MCF 10A (cell line): ENCODE measurements around the gene TP53AIP1. TPM values are rescaled to one million over a fixed set of nuclear protein-coding genes. Genes with fewer than 3 reads are reported as not detected.

Experiments
- BruUV-seq: library from RNA; stranded (reverse); fragments of 400-500 nt; replicated peaks from 2 replicates; lab custom pipeline; 2021; lab: Mats Ljungman, UMichigan
- CTCF ChIA-PET: fragments of 300-600 bp; sonication (Branson Sonifier 250); formaldehyde crosslinking; extraction: SDS; loops from one replicate; lab custom pipeline; 2021; ENCODE audit warnings: antibody characterized with exemption, inconsistent platforms; lab: Yijun Ruan, JAX
- POLR2A ChIA-PET: fragments of 300-600, 350-650 bp; sonication (Branson Sonifier 250); formaldehyde crosslinking; extraction: SDS; loops from one replicate; lab custom pipeline; 2020; ENCODE audit warnings: antibody characterized with exemption, inconsistent platforms; lab: Yijun Ruan, JAX
- DNase-seq: peaks from one replicate; pipeline ENCODE4 v3.0.0-alpha.2; 2018; ENCODE audit not compliant: unreplicated experiment
- H3K27ac Mint-ChIP-seq: one replicate; pipeline ENCODE4 v1.8.0; 2022; ENCODE audit warnings: mild to moderate bottlenecking, low read depth, mixed read lengths; ENCODE audit not compliant: unreplicated experiment
- H3K27me3 Mint-ChIP-seq: one replicate; pipeline ENCODE4 v1.8.0; 2022; ENCODE audit warnings: mixed read lengths; ENCODE audit not compliant: insufficient read depth, unreplicated experiment
- H3K36me3 Mint-ChIP-seq: one replicate; pipeline ENCODE4 v1.8.0; 2022; ENCODE audit warnings: mild to moderate bottlenecking, moderate library complexity, mixed read lengths; ENCODE audit not compliant: insufficient read depth, unreplicated experiment
- H3K4me1 Mint-ChIP-seq: one replicate; pipeline ENCODE4 v1.8.0; 2022; ENCODE audit warnings: mixed read lengths; ENCODE audit not compliant: insufficient read depth, unreplicated experiment
- H3K4me3 Mint-ChIP-seq: one replicate; pipeline ENCODE4 v1.8.0; 2022; ENCODE audit warnings: mild to moderate bottlenecking, moderate library complexity, mixed read lengths; ENCODE audit not compliant: unreplicated experiment
- H3K9me3 Mint-ChIP-seq: one replicate; pipeline ENCODE4 v1.8.0; 2022; ENCODE audit warnings: mixed read lengths; ENCODE audit not compliant: unreplicated experiment
- CTCF ChIP-seq: fragments of 200-600 bp; IDR thresholded peaks from one replicate; pipeline ENCODE4 v1.8.0; 2022; ENCODE audit warnings: antibody characterized with exemption, mild to moderate bottlenecking; ENCODE audit not compliant: unreplicated experiment
- intact Hi-C: fragments of 100-400 bp; cut with micrococcal nuclease; formaldehyde crosslinking; loops from 2 replicates; pipeline ENCODE4 v1.14.1; 2022
- total RNA-seq: library from RNA; stranded (reverse); gene quantifications from 2 replicates; pipeline ENCODE4 v1.2.3, GENCODE V29; 2022

TP53AIP1 gene
- total RNA-seq, 1 experiment from 2014 or later, result 4.5 TPM

GRCh38 chr11:128939591-128939990, 3.1 kb downstream of the TP53AIP1 start:
- CTCF ChIA-PET, result interaction anchor here (0.5 to 26.7 kb wide), 6 partner anchors 17 to 50 kb away, joined by 3 to 598 read pairs (median 12); partner anchors contain the start of gene KCNJ5
- TF ChIP-seq CTCF, result no peak
- no peaks in the 10 kb centered on the region for H3K27me3 Mint-ChIP-seq

DNA sequence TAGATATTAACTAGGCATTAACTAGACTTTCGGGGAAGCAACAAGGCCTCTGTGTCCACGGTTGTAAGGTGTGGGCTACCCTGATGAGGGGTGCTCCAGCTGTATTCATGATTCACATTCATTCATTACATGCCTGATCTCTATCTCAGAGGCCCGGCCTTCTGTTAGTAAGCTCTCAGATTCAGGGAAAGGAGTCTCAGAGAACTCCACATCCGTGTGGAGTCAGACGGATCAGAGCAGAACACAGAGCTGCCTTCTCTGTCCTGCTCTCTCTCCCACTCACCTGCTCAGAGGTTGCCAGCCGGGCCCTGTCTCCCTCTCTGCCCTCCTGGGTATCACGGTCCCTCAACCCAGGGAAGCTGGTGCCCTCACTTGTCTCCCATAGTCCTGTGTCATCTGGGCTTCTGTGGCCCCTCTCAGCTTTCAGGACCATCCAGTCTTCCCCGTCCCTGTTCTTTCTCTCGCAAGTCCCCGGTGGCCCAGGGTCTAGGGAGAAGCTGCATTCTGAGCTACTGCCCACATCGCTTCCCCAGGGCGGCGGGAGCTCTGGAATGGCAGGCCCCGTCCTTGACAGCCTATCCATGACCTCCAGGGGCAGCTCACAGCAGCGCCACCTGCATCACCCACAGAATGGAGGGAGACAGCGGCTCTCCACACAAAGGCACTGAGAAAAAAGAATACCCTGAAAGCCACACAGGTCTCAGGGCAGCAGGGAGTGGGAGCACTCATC, 4.3 kb downstream of the TP53AIP1 start:
- H3K27ac Mint-ChIP-seq, result no peak overlapping the region
- POLR2A ChIA-PET, result interaction anchor here (0.8 kb wide), 1 partner anchor 28 kb away, joined by 3 read pairs; no protein-coding TSS in a partner anchor
- H3K36me3 Mint-ChIP-seq, result peaks cover 6% of the 10 kb centered on the region
- no TSS peak for BruUV-seq
- intact Hi-C loops, result no loop called here
- CTCF ChIA-PET, result interaction anchor here (7.3 to 26.7 kb wide), 2 partner anchors 18 to 49 kb away, joined by 66 to 598 read pairs; partner anchors contain the start of gene KCNJ5
- peaks cover 22% of the 10 kb centered on the region for H3K4me1 Mint-ChIP-seq
- no peaks in the 10 kb centered on the region for H3K27me3 Mint-ChIP-seq
- H3K4me3 Mint-ChIP-seq, result no peak overlapping the region
- no peak for TF ChIP-seq CTCF
- DNase-seq, result no peak
- H3K9me3 Mint-ChIP-seq, result no peaks in the 10 kb centered on the region

More at GRCh38 chr11:128939591-128939990, 3.1 kb downstream of the TP53AIP1 start:
- no peak for DNase-seq
- no TSS peak for BruUV-seq
- POLR2A ChIA-PET, result interaction anchor here (0.6 to 2.2 kb wide), 3 partner anchors 20 to 36 kb away, joined by 3 to 14 read pairs (median 3); no protein-coding TSS in a partner anchor
- Mint-ChIP-seq H3K4me1 (peaks cover 22% of the 10 kb centered on the region), H3K27ac (no peak overlapping the region), H3K4me3 (no peak overlapping the region), H3K36me3 (peaks cover 6% of the 10 kb centered on the region), H3K9me3 (no peaks in the 10 kb centered on the region)
- intact Hi-C loops, result no loop called here

GRCh38 chr11:128937480-128937879, 5.2 kb downstream of the TP53AIP1 start:
- TF ChIP-seq CTCF, result no peak
- Mint-ChIP-seq H3K4me1 (peaks cover 22% of the 10 kb centered on the region), H3K4me3 (no peak overlapping the region), H3K9me3 (no peaks in the 10 kb centered on the region), H3K36me3 (peaks cover 6% of the 10 kb centered on the region), H3K27me3 (no peaks in the 10 kb centered on the region), H3K27ac (no peak overlapping the region)
- ChIA-PET POLR2A (no interaction called here), CTCF (interaction anchor here (7.3 to 26.7 kb wide), 2 partner anchors 19 to 48 kb away, joined by 66 to 598 read pairs; partner anchors contain the start of gene KCNJ5)
- intact Hi-C loops, result no loop called here
- no TSS peak for BruUV-seq
- DNase-seq, result no peak

DNA sequence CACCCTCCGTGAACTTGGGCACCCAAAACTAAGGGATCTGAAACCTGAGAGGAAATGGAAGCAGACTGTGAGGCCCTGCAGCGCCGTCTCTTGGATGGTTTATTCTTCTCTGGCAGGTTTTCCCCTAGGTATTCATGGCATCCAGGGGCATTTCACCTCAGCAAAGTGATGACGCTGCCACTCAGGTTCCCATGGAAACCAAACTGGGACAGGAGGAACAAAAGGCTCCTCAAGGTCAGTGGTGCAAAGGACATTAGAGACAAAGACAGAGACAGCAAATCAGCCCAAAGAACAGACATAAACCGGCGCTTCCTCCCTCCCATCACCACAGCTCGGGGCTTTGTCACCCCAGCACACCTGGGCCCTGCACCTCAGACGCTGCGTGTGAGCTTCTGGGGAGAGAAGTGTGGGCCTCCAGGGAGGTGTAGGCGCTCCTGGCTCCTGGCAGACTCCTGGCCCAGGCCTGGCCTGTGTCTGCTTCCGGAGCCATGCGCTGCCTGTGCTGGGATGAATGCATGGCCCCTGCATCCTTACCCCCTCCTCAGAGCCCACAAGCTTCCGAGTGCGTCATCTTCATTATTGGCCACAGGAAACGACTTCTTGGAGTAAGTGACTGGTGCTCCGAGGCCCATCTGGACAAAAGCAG, 5.9 kb downstream of the TP53AIP1 start:
- ChIA-PET POLR2A (no interaction called here), CTCF (interaction anchor here (26.7 kb wide), 1 partner anchor 47 kb away, joined by 598 read pairs; the partner anchor contains the start of gene KCNJ5)
- TF ChIP-seq CTCF, result no peak
- BruUV-seq, result no TSS peak
- no peak overlapping the region for H3K4me3 Mint-ChIP-seq
- intact Hi-C loops, result no loop called here
- no peaks in the 10 kb centered on the region for H3K27me3 Mint-ChIP-seq
- H3K36me3 Mint-ChIP-seq, result peaks cover 6% of the 10 kb centered on the region
- no peaks in the 10 kb centered on the region for H3K9me3 Mint-ChIP-seq
- no peak for DNase-seq
- no peak overlapping the region for H3K27ac Mint-ChIP-seq
- H3K4me1 Mint-ChIP-seq, result peaks cover 16% of the 10 kb centered on the region
